Hematopoietic multipotent progenitor cell treated with erythropoietin and hydrocortisone succinate and interleukin-3 and kit ligand, for 4 days (in vitro differentiated cells): ENCODE results near the gene DCAF8.

Source experiments
- DNase-seq: peaks from one replicate; pipeline ENCODE4 v3.0.0-alpha.2; 2015

DCAF8 gene

GRCh38 chr1:160200786-160201185 lies 61.6 kb downstream of the DCAF8 start:
- DNase-seq = no peak

- no peak for DNase-seq
Measured at GRCh38 chr1:160197231-160197630, 65.1 kb downstream of the DCAF8 start.

GRCh38 chr1:160196143-160196542 lies 66.2 kb downstream of the DCAF8 start:
- no peak for DNase-seq

- DNase-seq = no peak
Measured at GRCh38 chr1:160194737-160195059, 67.7 kb downstream of the DCAF8 start.

DNA sequence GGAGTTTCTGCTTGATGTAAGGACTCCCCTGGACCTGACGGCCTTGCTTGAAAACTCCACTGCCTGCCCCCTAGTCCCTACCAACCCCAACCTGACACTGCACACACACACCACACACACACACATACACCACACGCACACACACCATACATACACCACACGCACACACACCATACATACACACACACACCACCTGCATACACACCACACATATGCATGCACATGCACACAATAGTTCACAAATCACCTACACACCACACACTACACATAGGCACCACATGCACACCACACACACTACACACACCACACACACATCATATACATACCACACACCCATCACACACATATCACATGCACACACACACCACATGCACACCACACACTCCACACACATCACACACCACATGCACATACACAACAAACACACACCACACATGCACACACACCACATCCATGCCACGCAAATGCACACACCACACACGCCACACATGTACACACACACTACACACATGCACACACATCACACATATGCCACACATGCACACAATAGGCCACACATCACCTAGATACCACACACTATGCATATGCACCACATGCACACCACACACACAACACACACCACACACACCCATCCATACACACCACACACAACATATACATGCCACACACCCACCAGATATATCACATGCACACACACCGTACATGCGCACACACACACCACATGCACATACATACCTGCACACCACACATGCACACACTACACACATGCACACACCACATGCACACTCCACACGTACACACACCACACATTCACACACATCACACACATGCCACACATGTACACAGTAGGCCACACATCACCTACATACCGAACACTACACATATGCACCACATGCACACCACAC lies 68.3 kb downstream of the DCAF8 start:
- DNase-seq = no peak

- peak; percentile 91 for DNase-seq
Measured at GRCh38 chr1:160193091-160193819, 69.1 kb downstream of the DCAF8 start.

DNA sequence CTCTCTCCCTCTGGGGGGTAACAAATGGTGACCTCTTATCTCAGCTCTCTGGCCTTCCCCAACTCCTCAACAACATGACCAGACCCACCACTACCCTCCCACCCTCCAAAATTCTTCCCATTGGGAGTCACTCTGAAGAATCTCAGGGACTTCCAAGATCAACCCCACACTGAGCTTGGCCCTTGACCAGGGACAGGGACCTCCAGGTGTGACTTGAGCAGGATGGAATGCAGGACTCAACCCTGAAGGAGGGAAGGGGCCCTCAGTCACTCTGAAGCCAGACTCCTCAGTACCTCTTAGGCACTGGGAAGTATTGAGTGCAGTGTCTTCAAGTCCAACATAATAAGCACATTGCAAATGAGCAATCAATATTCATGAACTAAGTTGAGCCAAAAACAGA lies 70.1 kb downstream of the DCAF8 start:
- DNase-seq = no peak

- no peak for DNase-seq
Measured at GRCh38 chr1:160191756-160192155, 70.6 kb downstream of the DCAF8 start.

GRCh38 chr1:160189649-160190625 lies 72.4 kb downstream of the DCAF8 start, which contains the start of gene CASQ1:
CASQ1 (plus strand) TSS chr1:160190575; CDS start chr1:160190752, 177 bp downstream.
- no peak for DNase-seq

- DNase-seq = no peak
Measured at GRCh38 chr1:160188341-160188740, 74.0 kb downstream of the DCAF8 start.

GRCh38 chr1:160187407-160187806 lies 74.9 kb downstream of the DCAF8 start:
- DNase-seq = no peak

DNA sequence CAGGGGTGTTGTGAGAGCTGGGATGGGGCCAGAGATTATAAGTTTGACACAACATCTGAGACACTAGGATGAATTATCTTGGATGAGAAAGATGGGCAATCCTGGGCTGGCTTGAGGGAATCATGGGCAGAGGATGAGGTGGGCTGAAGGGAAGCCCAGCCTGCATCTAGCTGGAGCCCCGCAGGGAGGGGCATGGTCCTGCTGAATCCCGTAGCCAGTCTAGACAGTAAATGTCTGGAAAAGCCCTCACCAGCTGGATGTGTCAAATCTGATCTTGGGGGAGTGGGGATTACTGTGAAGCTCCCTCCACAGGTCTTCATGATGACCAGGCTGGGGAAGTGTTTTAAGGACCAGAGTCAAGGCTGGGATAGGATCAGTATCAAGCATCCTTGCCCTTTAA lies 75.6 kb downstream of the DCAF8 start:
- DNase-seq = no peak

- no peak for DNase-seq
Measured at GRCh38 chr1:160186246-160186645, 76.1 kb downstream of the DCAF8 start.

GRCh38 chr1:160179336-160179735 lies 83.0 kb downstream of the DCAF8 start:
- peak; percentile 20 for DNase-seq

DNA sequence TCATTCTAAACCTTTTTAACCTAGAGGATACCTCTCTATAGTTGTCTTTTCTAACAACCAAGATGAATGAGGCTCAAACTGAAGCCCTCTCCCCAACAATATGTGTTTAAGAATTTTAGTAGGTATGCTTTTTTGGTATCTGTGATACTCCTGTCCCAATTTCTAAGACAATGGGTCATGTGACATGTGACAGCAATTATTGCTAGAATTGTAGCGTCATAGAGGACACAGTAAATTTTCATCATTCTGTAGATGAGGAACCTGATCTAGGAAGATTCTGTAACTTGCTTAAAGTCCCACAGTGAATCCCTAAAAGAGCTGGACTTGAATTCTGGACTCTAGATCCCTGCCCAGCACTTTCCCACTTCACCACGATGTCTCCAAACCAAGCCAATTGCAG lies 83.6 kb downstream of the DCAF8 start:
- DNase-seq = no peak

- no peak for DNase-seq
Measured at GRCh38 chr1:160177667-160178066, 84.7 kb downstream of the DCAF8 start.

DNA sequence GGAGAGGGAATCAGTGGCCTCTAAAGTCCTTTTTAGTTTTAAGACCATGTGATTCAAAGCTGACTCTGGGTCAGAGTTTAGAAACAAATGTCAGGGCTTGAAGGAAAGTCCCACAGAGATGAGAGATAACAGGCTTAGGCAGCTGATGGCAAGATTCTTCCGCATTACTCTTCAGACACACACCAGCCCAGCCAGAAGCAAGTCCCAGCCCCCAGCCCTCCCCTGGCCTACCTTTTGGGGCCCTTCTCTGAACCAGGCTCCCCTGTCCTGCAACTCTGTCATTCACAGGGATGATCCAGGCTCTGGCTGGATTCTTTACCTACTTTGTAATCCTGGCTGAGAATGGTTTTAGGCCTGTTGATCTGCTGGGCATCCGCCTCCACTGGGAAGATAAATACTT lies 85.1 kb downstream of the DCAF8 start:
- peak; percentile 39 for DNase-seq

DNA sequence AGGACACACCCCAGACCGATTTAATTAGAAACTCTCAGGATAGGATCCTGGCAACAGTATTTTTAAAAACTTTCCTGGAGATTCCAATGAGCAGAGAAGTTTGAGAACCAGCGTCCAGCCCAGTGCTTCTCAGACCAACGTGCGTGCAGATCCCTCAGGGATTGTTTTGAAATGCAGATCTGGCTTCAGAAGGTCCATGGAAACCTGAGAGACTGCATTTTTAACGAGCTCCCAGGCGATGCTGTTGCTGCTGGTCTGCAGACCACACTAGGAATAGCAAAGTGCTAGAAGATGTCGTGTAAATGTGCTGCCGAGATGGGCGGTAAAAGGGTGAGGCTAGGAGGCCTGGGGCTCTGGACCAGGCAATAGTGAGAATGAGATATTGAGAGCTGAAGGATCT lies 90.4 kb downstream of the DCAF8 start:
- DNase-seq = no peak

DNA sequence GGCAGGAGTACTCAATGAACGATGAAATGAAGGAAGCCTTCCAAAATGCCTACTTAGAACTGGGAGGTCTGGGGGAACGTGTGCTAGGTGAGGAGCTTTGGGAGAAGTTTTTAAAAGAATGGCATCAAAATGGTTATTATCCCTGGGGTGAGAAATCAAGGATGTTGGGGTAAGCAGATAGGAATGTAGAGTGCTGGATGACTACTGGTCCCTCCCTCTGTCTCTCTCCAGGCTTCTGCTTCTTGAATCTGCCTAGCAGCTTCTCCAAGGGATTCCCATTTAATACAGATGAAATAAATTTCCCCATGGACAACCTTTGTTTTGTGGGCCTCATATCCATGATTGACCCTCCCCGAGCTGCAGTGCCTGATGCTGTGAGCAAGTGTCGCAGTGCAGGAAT lies 91.0 kb downstream of the DCAF8 start:
- no peak for DNase-seq

- peak; percentile 77 for DNase-seq
Measured at GRCh38 chr1:160169553-160170399, 92.6 kb downstream of the DCAF8 start.

DNA sequence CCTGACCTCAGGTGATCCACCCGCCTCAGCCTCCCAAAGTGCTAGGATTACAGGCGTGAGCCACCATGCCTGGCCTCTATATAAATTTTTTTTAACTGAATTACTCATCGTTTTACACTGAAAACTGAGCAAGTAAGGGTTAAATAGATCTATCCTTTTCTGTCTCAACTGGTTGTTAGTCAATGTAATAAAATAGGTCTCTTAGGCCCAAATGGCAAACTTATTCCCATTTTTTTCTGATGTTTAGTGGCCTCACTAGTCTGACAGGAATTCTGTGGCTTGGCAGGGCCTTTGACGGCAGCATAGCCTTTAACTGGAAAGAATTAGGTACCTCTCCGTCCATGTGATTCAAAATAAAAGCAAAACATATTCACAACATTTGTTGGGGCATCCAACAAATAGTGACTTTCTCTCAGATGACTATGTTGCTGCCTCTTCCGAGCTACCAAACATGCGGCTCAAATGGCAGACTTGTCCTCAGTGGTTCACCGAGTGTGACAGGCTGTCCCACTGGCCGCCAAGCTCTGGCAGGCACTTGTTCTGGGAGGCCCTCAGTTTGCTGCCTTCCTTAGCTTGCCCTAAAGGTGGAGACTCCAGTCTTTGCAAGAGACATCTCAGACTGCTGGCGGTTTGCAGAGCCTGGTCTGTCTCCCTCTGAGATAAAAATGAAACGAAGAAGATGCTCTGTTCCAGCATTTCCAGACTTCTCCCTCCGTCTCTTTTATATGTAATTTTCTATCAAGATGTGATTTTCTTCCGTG lies 93.6 kb downstream of the DCAF8 start:
- DNase-seq = peak; percentile 21
